GM23248 (cell line): ENCODE data around the gene TRAPPC5.

Experiments
- EZH2 ChIP-seq: fragments of 200-600 bp; sonication (generic); IDR thresholded peaks from 2 replicates; pipeline ENCODE4 v1.6.1; 2018; ENCODE audit warnings: antibody characterized with exemption, mild to moderate bottlenecking; ENCODE audit not compliant: insufficient read depth, poor library complexity, severe bottlenecking
- EZH2phosphoT487 ChIP-seq: fragments of 200-600 bp; sonication (generic); IDR thresholded peaks from 2 replicates; pipeline ENCODE4 v1.6.1; 2018; ENCODE audit warnings: antibody characterized with exemption, moderate library complexity, mild to moderate bottlenecking, low read depth; ENCODE audit not compliant: insufficient read depth

- TF ChIP-seq EZH2 (no peak), EZH2phosphoT487 (no peak)
Measured at GRCh38 chr19:7703332-7703731, 22.7 kb downstream of the TRAPPC5 start.
